Panc1 (cell line): ENCODE results near the gene CKS1B. TPM values are rescaled to one million over a fixed set of nuclear protein-coding genes. Genes with fewer than 3 reads are reported as not detected.

ENCODE experiments used
- ATAC-seq: fragments of 200-7000 bp; cut with Tn5 transposase; 2 replicates; pipeline ENCODE4 v1.9.1; 2020; ENCODE audit warnings: mild to moderate bottlenecking, moderate library complexity
- BruUV-seq: library from RNA; stranded (reverse); fragments of 400-500 nt; replicated peaks from 2 replicates; lab custom pipeline; 2021; lab: Mats Ljungman, UMichigan
- CTCF ChIA-PET: fragments of 300-600 bp; sonication (Branson Sonifier 250); formaldehyde crosslinking; loops from one replicate; lab custom pipeline; 2022; ENCODE audit warnings: antibody characterized with exemption; lab: Charles Lee
- POLR2A ChIA-PET: fragments of 300-600 bp; sonication (Branson Sonifier 250); formaldehyde crosslinking; loops from one replicate; lab custom pipeline; 2022; ENCODE audit warnings: antibody characterized with exemption; lab: Charles Lee
- DNase-seq: peaks from one replicate; pipeline ENCODE4 v3.0.0-alpha.2; 2010; ENCODE audit warnings: low read depth, low spot score
- H3K27ac ChIP-seq: 2 replicates; pipeline ENCODE4 v1.5.1; 2011; ENCODE audit warnings: mild to moderate bottlenecking, low read length, inconsistent platforms
- H3K27me3 ChIP-seq: fragments of 200-500 bp; sonication (Bioruptor generic); 2 replicates; pipeline ENCODE4 v1.6.0; 2014; ENCODE audit warnings: low read length, inconsistent platforms; ENCODE audit not compliant: control insufficient read depth, insufficient read depth
- H3K36me3 ChIP-seq: fragments of 200-500 bp; sonication (Bioruptor generic); 2 replicates; pipeline ENCODE4 v1.5.1; 2014; ENCODE audit warnings: inconsistent platforms, mild to moderate bottlenecking, low read length, moderate library complexity; ENCODE audit not compliant: control insufficient read depth, insufficient read depth
- H3K4me1 ChIP-seq: 2 replicates; pipeline ENCODE4 v1.5.1; 2011; ENCODE audit warnings: inconsistent platforms, mild to moderate bottlenecking, low read length, moderate library complexity; ENCODE audit not compliant: control insufficient read depth, insufficient read depth
- H3K4me3 ChIP-seq, 2 experiments: 2 replicates each; pipeline ENCODE4 v1.5.1; 2011 to 2012; ENCODE audit warnings: low read depth in 2 of 2, low read length in 2 of 2, mild to moderate bottlenecking in 2 of 2, inconsistent platforms in 1 of 2, moderate library complexity in 1 of 2
- H3K9me3 ChIP-seq: fragments of 200-500 bp; sonication (Bioruptor generic); 2 replicates; pipeline ENCODE4 v1.5.1; 2014; ENCODE audit warnings: low read depth, mild to moderate bottlenecking, inconsistent platforms, low read length, moderate library complexity; ENCODE audit not compliant: control insufficient read depth, insufficient read depth
- POLR2AphosphoS5 ChIP-seq: IDR thresholded peaks from 2 replicates; pipeline ENCODE4 v1.6.1; 2012; ENCODE audit warnings: mild to moderate bottlenecking, low read depth, low read length, moderate library complexity
- SIN3A ChIP-seq: IDR thresholded peaks from 2 replicates; pipeline ENCODE4 v1.6.1; 2012; ENCODE audit warnings: low read depth, mild to moderate bottlenecking, low read length, moderate library complexity, borderline replicate concordance; ENCODE audit not compliant: insufficient read depth
- TCF7L2 ChIP-seq: IDR thresholded peaks from 2 replicates; pipeline ENCODE4 v1.6.1; 2011; ENCODE audit warnings: mild to moderate bottlenecking, low read depth, low read length, inconsistent platforms
- in situ Hi-C: cut with HindIII; loops from 2 replicates; pipeline ENCODE4 v1.10.0; 2016; ENCODE audit warnings: low sequenced_read_pairs, low pct_unique_long_range_greater_than_20kb
- intact Hi-C: fragments of 100-400 bp; cut with micrococcal nuclease; formaldehyde crosslinking; loops from one replicate; pipeline ENCODE4 v1.10.0; 2022; ENCODE audit not compliant: unreplicated experiment
- total RNA-seq: library from RNA; stranded (reverse); gene quantifications from one replicate; pipeline ENCODE4 v1.2.1, GENCODE V29; 2021; ENCODE audit not compliant: unreplicated experiment
- TF ChIP-seq, protein P1 (sequence below), 2 experiments: IDR thresholded peaks; 2 replicates each; pipeline ENCODE4 v1.6.1; 2011 to 2012; ENCODE audit warnings: low read depth in 2 of 2, control low read depth in 1 of 2, low read length in 1 of 2, mild to moderate bottlenecking in 1 of 2, moderate library complexity in 1 of 2; ENCODE audit not compliant: insufficient read depth in 1 of 2
- TF ChIP-seq, protein P2 (sequence below): fragments of 450-650 bp; IDR thresholded peaks from 2 replicates; pipeline ENCODE4 v1.5.1; 2017; ENCODE audit warnings: mild to moderate bottlenecking

Gene CKS1B
- total RNA-seq, 1 experiment from 2014 or later: 212 TPM

DNA sequence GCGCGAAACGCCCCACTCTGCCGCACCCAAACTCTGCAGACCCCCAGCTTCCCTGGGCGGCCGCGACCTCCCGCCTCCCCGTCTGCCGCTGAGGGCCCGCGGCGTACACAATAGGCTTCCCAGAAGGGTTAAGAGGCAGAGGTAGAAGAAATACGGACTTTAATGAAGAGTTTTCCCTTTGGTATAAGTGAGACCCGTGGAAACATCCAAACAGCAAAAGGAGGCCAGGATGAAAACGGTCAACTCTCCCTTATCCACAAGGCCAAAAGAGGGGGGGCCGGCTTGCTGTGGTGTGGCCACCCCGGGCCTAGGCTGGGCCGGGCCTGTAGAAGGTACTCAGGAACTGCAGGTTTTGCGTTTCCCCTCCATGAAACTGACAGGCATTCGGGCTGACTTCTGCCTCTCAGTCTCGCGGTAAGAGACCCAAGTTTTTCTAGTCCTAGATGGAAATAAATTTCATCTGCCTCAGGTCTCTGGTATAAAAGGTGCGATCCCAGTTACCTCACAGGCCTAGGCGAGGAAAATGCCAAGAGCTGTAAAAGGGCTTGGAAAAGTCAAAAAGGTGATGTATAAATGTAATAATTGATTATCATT is 12.2 kb upstream of the CKS1B start:
- CTCF ChIA-PET: interaction anchor here (0.6 kb wide), 1 partner anchor 33 kb away, joined by 12 read pairs; no protein-coding TSS in a partner anchor

DNA sequence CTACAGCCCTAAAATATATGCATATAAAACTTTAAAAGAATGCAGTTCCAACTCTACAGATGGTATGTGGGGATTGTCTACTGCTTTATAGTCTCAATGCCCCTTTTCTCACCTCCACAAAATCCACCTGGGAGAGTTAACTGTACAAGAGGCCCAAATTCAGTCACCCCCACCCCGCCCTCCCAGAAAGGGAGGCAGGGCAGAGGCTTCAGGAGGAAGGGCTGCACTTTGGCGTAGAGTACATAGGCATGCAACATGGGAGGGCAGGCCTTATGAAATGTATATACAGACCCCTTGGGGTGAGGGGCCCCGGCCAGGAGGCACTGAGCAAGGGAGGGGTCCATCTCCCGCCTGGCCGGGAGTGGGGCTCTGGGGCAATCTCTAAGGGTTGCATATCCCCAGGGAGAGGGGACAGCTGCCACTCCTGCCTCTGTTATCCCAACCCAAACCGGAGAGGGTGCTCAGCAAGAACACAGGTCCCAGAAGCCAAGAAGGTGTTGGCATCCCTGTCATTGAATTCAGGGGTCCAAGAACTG is 11.6 kb upstream of the CKS1B start:
- in situ Hi-C loops: no loop called here
- peak overlapping the region; percentile 96 for H3K27ac ChIP-seq
- peaks cover 32% of the 10 kb centered on the region for H3K4me1 ChIP-seq
- TF ChIP-seq, protein P1, sequence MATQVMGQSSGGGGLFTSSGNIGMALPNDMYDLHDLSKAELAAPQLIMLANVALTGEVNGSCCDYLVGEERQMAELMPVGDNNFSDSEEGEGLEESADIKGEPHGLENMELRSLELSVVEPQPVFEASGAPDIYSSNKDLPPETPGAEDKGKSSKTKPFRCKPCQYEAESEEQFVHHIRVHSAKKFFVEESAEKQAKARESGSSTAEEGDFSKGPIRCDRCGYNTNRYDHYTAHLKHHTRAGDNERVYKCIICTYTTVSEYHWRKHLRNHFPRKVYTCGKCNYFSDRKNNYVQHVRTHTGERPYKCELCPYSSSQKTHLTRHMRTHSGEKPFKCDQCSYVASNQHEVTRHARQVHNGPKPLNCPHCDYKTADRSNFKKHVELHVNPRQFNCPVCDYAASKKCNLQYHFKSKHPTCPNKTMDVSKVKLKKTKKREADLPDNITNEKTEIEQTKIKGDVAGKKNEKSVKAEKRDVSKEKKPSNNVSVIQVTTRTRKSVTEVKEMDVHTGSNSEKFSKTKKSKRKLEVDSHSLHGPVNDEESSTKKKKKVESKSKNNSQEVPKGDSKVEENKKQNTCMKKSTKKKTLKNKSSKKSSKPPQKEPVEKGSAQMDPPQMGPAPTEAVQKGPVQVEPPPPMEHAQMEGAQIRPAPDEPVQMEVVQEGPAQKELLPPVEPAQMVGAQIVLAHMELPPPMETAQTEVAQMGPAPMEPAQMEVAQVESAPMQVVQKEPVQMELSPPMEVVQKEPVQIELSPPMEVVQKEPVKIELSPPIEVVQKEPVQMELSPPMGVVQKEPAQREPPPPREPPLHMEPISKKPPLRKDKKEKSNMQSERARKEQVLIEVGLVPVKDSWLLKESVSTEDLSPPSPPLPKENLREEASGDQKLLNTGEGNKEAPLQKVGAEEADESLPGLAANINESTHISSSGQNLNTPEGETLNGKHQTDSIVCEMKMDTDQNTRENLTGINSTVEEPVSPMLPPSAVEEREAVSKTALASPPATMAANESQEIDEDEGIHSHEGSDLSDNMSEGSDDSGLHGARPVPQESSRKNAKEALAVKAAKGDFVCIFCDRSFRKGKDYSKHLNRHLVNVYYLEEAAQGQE (IDR thresholded peaks at IDR 0.05; ENCODE audit: insufficient read depth in 1 of 2, low read depth in 2 of 2, low read length in 1 of 2): no peak
- TF ChIP-seq, protein P2, sequence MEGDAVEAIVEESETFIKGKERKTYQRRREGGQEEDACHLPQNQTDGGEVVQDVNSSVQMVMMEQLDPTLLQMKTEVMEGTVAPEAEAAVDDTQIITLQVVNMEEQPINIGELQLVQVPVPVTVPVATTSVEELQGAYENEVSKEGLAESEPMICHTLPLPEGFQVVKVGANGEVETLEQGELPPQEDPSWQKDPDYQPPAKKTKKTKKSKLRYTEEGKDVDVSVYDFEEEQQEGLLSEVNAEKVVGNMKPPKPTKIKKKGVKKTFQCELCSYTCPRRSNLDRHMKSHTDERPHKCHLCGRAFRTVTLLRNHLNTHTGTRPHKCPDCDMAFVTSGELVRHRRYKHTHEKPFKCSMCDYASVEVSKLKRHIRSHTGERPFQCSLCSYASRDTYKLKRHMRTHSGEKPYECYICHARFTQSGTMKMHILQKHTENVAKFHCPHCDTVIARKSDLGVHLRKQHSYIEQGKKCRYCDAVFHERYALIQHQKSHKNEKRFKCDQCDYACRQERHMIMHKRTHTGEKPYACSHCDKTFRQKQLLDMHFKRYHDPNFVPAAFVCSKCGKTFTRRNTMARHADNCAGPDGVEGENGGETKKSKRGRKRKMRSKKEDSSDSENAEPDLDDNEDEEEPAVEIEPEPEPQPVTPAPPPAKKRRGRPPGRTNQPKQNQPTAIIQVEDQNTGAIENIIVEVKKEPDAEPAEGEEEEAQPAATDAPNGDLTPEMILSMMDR: no peak
- no peak for TF ChIP-seq TCF7L2
- peak; percentile 2; the same call in 1 of the 2 replicates for TF ChIP-seq POLR2AphosphoS5
- no peak for TF ChIP-seq SIN3A
- H3K4me3 ChIP-seq: peak overlapping the region in 1 of 2 experiments; percentile 64; a peak in 3 of 4 replicates
- H3K9me3 ChIP-seq: no peaks in the 10 kb centered on the region
- intact Hi-C loops: no loop called here
- ChIA-PET POLR2A (no interaction called here), CTCF (no interaction called here)
- ATAC-seq (no peak), DNase-seq (no peak)
- H3K27me3 ChIP-seq: no peaks in the 10 kb centered on the region
- H3K36me3 ChIP-seq: peaks cover 20% of the 10 kb centered on the region
- no TSS peak for BruUV-seq

More for the DNA sequence above, 12.2 kb upstream of the CKS1B start:
- ATAC-seq: peak; percentile 47
- POLR2A ChIA-PET: no interaction called here
- Histone ChIP-seq H3K4me3 (peak overlapping the region; percentile 64 to 66), H3K27ac (peak overlapping the region; percentile 96), H3K27me3 (no peaks in the 10 kb centered on the region), H3K4me1 (peaks cover 33% of the 10 kb centered on the region), H3K9me3 (no peaks in the 10 kb centered on the region), H3K36me3 (peaks cover 20% of the 10 kb centered on the region)
- in situ Hi-C loops (no loop called here), intact Hi-C loops (no loop called here)
- TF ChIP-seq, protein P1 (IDR thresholded peaks at IDR 0.05; ENCODE audit: insufficient read depth in 1 of 2, low read depth in 2 of 2, low read length in 1 of 2): no peak
- 0 out of 2 replicates have a peak, but pooled peaks have one; percentile 22 for TF ChIP-seq SIN3A
- no peak for DNase-seq
- BruUV-seq: TSS peak; percentile 88
